ENCODE measurements around the gene TSHZ2. TPM values are rescaled to one million over a fixed set of nuclear protein-coding genes. Genes with fewer than 3 reads are reported as not detected.
"Not testable (repeated sequence)": the region's sequence is repeated elsewhere in the genome, so short reads cannot be mapped to it uniquely, and the experiment has no call there.

Gene TSHZ2
- total RNA-seq, 1 donor from 2014 or later, result 1.2 TPM

- DNase-seq (ENCODE audit: low read depth) (no peak), FAIRE-seq (no peak)
- Histone ChIP-seq H3K9ac (ENCODE audit: low read length) (no peak overlapping the region), H3K79me2 (ENCODE audit: insufficient read depth, low read length) (no peaks in the 10 kb centered on the region), H2AFZ (ENCODE audit: low read depth, low read length) (no peak overlapping the region), H3K4me1 (ENCODE audit: insufficient read depth, low read length) (no peaks in the 10 kb centered on the region), H3K27me3 (ENCODE audit: insufficient read depth, low read length) (no peaks in the 10 kb centered on the region), H4K20me1 (ENCODE audit: insufficient read depth, low read length) (no peaks in the 10 kb centered on the region), H3K9me3 (ENCODE audit: insufficient read depth, low read depth, low read length) (no peaks in the 10 kb centered on the region), H3K36me3 (ENCODE audit: insufficient read depth, low read length) (no peaks in the 10 kb centered on the region), H3K4me3 (ENCODE audit: insufficient read depth, low read depth, low read length) (no peak overlapping the region), H3K27ac (ENCODE audit: low read depth, low read length) (no peak overlapping the region), H3K4me2 (ENCODE audit: low read length) (no peak overlapping the region)
- TF ChIP-seq EZH2 (IDR thresholded peaks at IDR 0.05; ENCODE audit: insufficient read depth, low read length), result no peak
- TF ChIP-seq CTCF (IDR thresholded peaks at IDR 0.05; ENCODE audit: insufficient read depth, low read depth, low read length), result no peak
- H3K27me3 Mint-ChIP-seq (ENCODE audit: low read depth, unreplicated experiment), result peaks cover 12% of the 10 kb centered on the region
- H3K4me1 Mint-ChIP-seq (ENCODE audit: low read depth, unreplicated experiment), result peaks cover 8% of the 10 kb centered on the region
- H3K9me3 Mint-ChIP-seq (ENCODE audit: unreplicated experiment), result peaks cover 5% of the 10 kb centered on the region
- no peak overlapping the region for H3K4me3 Mint-ChIP-seq (ENCODE audit: unreplicated experiment)
- no peak overlapping the region for H3K27ac Mint-ChIP-seq (ENCODE audit: unreplicated experiment)
- no peaks in the 10 kb centered on the region for H3K36me3 Mint-ChIP-seq (ENCODE audit: low read depth, unreplicated experiment)
Measured at GRCh38 chr20:53365539-53366075, 393.4 kb downstream of the TSHZ2 start.

- H4K20me1 ChIP-seq (ENCODE audit: insufficient read depth, low read length); H3K9ac ChIP-seq (ENCODE audit: low read length); H3K9me3 ChIP-seq (ENCODE audit: insufficient read depth, low read depth, low read length); H3K79me2 ChIP-seq (ENCODE audit: insufficient read depth, low read length); H3K4me3 Mint-ChIP-seq (ENCODE audit: unreplicated experiment); H3K4me1 ChIP-seq (ENCODE audit: insufficient read depth, low read length); H3K27ac ChIP-seq (ENCODE audit: low read depth, low read length); H3K27me3 ChIP-seq (ENCODE audit: insufficient read depth, low read length); H3K27ac Mint-ChIP-seq (ENCODE audit: unreplicated experiment); FAIRE-seq; H3K9me3 Mint-ChIP-seq (ENCODE audit: unreplicated experiment); H2AFZ ChIP-seq (ENCODE audit: low read depth, low read length); H3K36me3 ChIP-seq (ENCODE audit: insufficient read depth, low read length); H3K4me2 ChIP-seq (ENCODE audit: low read length); H3K36me3 Mint-ChIP-seq (ENCODE audit: low read depth, unreplicated experiment); DNase-seq (ENCODE audit: low read depth); H3K4me3 ChIP-seq (ENCODE audit: insufficient read depth, low read depth, low read length): not testable (repeated sequence)
- H3K27me3 Mint-ChIP-seq (ENCODE audit: low read depth, unreplicated experiment), result peaks cover 12% of the 10 kb centered on the region
- H3K4me1 Mint-ChIP-seq (ENCODE audit: low read depth, unreplicated experiment), result peaks cover 11% of the 10 kb centered on the region
Measured at GRCh38 chr20:53366928-53367327, 394.8 kb downstream of the TSHZ2 start.

- FAIRE-seq (no peak), DNase-seq (ENCODE audit: low read depth) (no peak)
- Mint-ChIP-seq H3K9me3 (ENCODE audit: unreplicated experiment) (peaks cover 3% of the 10 kb centered on the region), H3K27ac (ENCODE audit: unreplicated experiment) (peak overlapping the region; percentile 18), H3K4me3 (ENCODE audit: unreplicated experiment) (no peak overlapping the region), H3K36me3 (ENCODE audit: low read depth, unreplicated experiment) (no peaks in the 10 kb centered on the region), H3K27me3 (ENCODE audit: low read depth, unreplicated experiment) (peaks cover 9% of the 10 kb centered on the region), H3K4me1 (ENCODE audit: low read depth, unreplicated experiment) (peaks cover 11% of the 10 kb centered on the region)
- TF ChIP-seq CTCF (IDR thresholded peaks at IDR 0.05; ENCODE audit: insufficient read depth, low read depth, low read length) (no peak), EZH2 (IDR thresholded peaks at IDR 0.05; ENCODE audit: insufficient read depth, low read length) (no peak)
- no peaks in the 10 kb centered on the region for H3K36me3 ChIP-seq (ENCODE audit: insufficient read depth, low read length)
- no peak overlapping the region for H2AFZ ChIP-seq (ENCODE audit: low read depth, low read length)
- no peaks in the 10 kb centered on the region for H4K20me1 ChIP-seq (ENCODE audit: insufficient read depth, low read length)
- H3K4me2 ChIP-seq (ENCODE audit: low read length), result no peak overlapping the region
- no peaks in the 10 kb centered on the region for H3K9me3 ChIP-seq (ENCODE audit: insufficient read depth, low read depth, low read length)
- H3K4me1 ChIP-seq (ENCODE audit: insufficient read depth, low read length), result no peaks in the 10 kb centered on the region
- H3K79me2 ChIP-seq (ENCODE audit: insufficient read depth, low read length), result no peaks in the 10 kb centered on the region
- H3K27me3 ChIP-seq (ENCODE audit: insufficient read depth, low read length), result no peaks in the 10 kb centered on the region
- H3K4me3 ChIP-seq (ENCODE audit: insufficient read depth, low read depth, low read length), result no peak overlapping the region
- H3K9ac ChIP-seq (ENCODE audit: low read length), result no peak overlapping the region
- no peak overlapping the region for H3K27ac ChIP-seq (ENCODE audit: low read depth, low read length)
Measured at GRCh38 chr20:53369871-53370270, 397.7 kb downstream of the TSHZ2 start.

Data from astrocyte (in vitro differentiated cells and primary cell).